IPS-18a (cell line): ENCODE data around the gene IP6K3.

Experiments used
- H3K27ac ChIP-seq: one replicate; pipeline ENCODE4 v1.5.1; 2013; ENCODE audit warnings: low read length
- H3K27me3 ChIP-seq: one replicate; pipeline ENCODE4 v1.6.1; 2013; ENCODE audit warnings: mild to moderate bottlenecking, low read length; ENCODE audit not compliant: control insufficient read depth, insufficient read depth
- H3K36me3 ChIP-seq: one replicate; pipeline ENCODE4 v1.6.1; 2013; ENCODE audit warnings: low read depth, low read length; ENCODE audit not compliant: control insufficient read depth
- H3K4me1 ChIP-seq: one replicate; pipeline ENCODE4 v1.6.1; 2013; ENCODE audit warnings: low read depth, low read length; ENCODE audit not compliant: control insufficient read depth
- H3K4me3 ChIP-seq: one replicate; pipeline ENCODE4 v1.5.1; 2013; ENCODE audit warnings: low read length
- H3K9ac ChIP-seq: one replicate; pipeline ENCODE4 v1.6.1; 2013; ENCODE audit warnings: mild to moderate bottlenecking, low read length, moderate library complexity
- H3K9me3 ChIP-seq: one replicate; pipeline ENCODE4 v1.6.1; 2013; ENCODE audit warnings: low read depth, low read length; ENCODE audit not compliant: control insufficient read depth

IP6K3 gene

DNA sequence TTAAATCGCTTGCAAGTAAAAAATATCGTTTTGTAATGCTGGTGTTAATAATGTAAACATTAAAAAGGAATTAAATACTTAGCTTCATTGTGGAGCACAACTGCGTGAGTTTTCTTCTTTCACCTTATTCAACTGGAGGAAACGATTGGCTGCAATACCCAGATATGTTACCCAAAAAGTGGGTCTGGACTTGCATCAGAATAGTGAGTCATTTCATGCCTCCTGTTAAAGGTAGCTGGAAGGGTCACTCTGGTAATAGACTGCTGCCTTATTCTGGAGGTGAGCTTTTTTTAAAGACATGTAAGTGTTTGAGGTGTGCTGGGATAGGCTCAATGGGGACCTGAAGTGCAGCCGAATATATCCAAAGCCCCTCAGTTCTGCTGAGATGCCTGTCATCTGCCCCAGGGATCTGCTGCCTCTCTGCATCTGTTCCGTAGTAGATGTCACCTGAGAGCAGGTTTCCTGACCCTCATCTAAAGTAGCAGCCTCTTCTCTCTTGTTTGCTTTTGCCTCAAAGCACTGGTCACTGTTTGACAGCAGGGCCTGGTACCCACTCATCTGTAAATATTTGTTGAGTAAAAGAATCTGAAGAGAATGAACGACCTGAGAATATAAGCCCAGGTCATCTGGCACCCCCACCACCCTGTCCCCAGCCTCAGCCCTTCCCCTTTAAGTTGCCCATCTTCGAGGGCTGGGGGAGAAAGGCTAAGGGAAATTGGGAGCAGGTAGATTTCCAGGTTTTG is 29.6 kb downstream of the IP6K3 start:
- Histone ChIP-seq H3K27ac (no peak overlapping the region), H3K4me3 (no peak overlapping the region), H3K9ac (no peak overlapping the region), H3K4me1 (peaks cover 6% of the 10 kb centered on the region), H3K36me3 (no peaks in the 10 kb centered on the region), H3K9me3 (no peaks in the 10 kb centered on the region), H3K27me3 (no peaks in the 10 kb centered on the region)

DNA sequence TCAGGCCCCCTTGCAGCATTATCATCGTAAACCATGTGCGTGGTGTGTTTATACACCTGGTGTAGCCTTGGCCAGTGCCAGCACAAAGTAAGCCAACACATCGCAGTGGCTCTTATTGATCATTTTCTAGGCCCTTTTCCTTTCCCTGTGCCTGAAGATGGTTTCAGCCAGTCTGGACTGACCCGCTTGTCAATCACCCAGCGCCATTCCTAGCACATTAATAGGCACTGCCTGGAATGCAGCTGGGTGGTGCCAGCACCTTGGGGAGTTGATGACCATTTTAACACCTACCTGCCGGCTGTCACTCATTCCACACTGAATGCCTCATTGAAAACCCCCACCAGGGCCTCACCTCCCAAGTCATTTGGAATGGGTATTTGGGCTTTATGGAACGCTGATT is 30.3 kb downstream of the IP6K3 start:
- H3K9me3 ChIP-seq = no peaks in the 10 kb centered on the region
- no peaks in the 10 kb centered on the region for H3K27me3 ChIP-seq
- H3K9ac ChIP-seq = no peak overlapping the region
- H3K4me3 ChIP-seq = no peak overlapping the region
- no peaks in the 10 kb centered on the region for H3K36me3 ChIP-seq
- no peak overlapping the region for H3K27ac ChIP-seq
- H3K4me1 ChIP-seq = peaks cover 10% of the 10 kb centered on the region

DNA sequence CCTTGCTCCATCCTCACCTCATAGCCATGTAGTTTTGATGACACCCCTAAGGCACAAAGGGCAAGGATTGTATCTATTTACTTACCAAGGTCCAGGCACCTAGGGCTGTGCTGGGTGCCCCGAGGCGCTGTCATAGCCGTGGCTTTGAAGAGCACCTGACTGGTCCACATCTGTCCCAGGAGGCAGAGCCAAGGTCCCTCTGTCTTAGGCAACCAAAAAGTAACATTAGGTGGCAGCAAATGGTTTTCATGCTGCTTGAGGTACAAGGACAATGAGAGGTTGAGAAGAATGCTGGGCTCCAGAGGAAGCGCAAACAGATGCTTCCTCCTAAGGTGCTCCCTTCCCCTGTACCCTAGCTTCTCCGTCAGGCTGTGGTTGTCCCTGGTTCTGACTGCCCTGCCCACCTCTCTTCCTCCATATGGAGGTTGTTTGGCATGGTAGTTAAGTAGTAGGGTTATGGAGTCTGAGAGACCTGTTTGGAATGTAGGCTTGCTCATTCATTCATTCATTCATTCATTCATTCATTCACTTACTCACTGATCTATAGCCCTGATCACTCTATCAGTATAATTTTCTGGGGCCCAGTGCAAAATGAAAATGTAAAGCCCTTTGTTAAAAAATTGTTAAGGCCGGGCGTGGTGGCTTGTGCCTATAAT is 32.2 kb downstream of the IP6K3 start:
- Histone ChIP-seq H3K9ac (no peak overlapping the region), H3K9me3 (no peaks in the 10 kb centered on the region), H3K27me3 (no peaks in the 10 kb centered on the region), H3K4me3 (no peak overlapping the region), H3K4me1 (peaks cover 18% of the 10 kb centered on the region), H3K27ac (no peak overlapping the region), H3K36me3 (peaks cover 8% of the 10 kb centered on the region)

DNA sequence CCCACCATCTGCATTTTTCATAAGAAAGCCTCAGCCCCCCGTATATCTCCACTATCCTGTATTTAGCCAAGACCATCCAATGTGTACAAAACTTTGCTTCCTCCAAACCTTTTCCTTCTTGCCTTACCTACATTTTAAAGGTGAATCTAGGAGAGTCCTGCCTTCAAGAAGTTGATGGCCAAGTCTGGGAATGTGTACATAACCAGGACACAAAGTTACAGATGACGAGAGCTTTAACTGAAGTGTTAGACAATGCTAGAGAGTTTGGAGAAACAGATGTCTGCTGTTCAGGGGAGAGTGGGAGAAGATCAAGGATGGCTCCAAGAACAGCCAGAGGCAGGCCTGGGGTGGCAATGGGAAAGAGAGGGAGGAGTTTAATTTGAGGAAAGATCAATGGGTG is 32.9 kb downstream of the IP6K3 start:
- no peaks in the 10 kb centered on the region for H3K9me3 ChIP-seq
- H3K4me1 ChIP-seq = peaks cover 18% of the 10 kb centered on the region
- H3K9ac ChIP-seq = no peak overlapping the region
- no peaks in the 10 kb centered on the region for H3K27me3 ChIP-seq
- H3K27ac ChIP-seq = no peak overlapping the region
- no peak overlapping the region for H3K4me3 ChIP-seq
- H3K36me3 ChIP-seq = peaks cover 16% of the 10 kb centered on the region

DNA sequence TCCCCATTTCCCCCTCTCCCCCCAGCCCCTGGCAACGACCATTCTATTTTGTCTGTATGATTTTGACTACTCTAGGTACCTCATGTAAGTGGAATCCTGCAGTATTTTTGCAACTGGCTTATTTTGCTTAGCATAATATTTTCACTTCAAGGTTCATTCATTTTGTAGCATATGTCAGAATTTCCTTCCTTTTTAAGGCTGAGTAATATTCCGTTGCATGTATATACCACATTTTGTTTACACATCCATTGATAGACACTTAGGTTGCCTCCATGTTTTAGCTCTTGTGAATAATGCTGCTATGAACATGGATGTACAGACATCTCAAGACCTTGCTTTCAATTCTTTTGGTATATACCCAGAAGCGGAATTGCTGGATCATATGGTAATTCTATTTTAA is 33.8 kb downstream of the IP6K3 start:
- Histone ChIP-seq H3K9me3 (no peaks in the 10 kb centered on the region), H3K27ac (no peak overlapping the region), H3K9ac (no peak overlapping the region), H3K4me3 (no peak overlapping the region), H3K36me3 (peaks cover 24% of the 10 kb centered on the region), H3K27me3 (no peaks in the 10 kb centered on the region), H3K4me1 (peaks cover 18% of the 10 kb centered on the region)

DNA sequence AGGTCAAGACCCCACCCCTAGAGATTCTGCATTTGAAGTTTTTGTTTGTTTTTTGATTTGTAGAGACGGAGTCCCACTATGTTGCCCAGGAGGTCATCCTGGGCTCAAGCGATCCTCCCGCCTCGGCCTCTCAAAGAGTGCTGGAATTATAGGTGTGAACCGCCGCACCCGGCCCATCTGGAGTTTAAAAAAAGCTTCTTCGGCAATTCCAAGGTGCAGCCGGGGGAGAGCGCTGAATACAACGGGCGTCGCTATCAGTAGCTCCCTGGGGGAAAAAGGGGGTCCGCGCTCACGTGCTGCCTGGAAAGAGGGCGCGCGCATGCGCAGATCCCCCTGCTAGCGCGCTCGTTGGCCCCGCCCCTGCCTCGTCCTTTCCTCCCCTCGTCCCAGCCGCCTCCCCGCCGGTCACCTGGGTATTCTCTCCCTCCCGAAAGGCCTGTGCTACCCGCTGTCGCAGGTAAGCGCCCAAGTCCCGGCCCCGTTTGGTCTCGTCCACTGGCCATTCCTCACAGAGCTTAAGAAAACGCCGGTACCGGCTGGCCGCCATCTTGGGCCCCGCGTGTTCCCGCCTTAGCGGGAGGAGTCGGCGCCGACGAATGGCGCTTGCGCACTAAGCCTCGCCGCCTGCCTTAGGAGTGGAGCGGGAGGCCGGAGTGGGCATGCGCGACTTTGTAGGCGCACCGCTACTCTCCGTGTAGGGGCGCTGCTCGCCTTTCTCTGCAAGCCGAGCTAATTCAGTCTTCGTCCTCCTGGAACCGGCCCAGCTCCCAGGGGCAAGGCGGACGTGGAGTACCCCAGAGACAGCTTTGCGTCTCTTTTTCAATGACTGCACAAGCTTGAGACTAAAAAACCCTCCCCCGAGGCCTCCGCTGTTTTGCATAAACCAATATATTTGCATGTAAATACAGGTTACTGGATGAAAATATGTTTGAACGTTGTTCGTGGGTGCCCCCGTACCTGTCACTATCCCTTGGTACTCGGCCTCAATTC is 35.3 kb downstream of the IP6K3 start, which contains the start of gene UQCC2:
Gene UQCC2 (minus strand): TSS at position 561 of the 990 bp plus-strand sequence. CDS start 14 bp downstream, at position 547.
- H3K27ac ChIP-seq = peak within 1 kb of the TSS; percentile 79
- peaks cover 11% of the 10 kb centered on the region for H3K4me1 ChIP-seq
- H3K4me3 ChIP-seq = peak within 1 kb of the TSS; percentile 74
- peak within 1 kb of the TSS; percentile 87 for H3K9ac ChIP-seq
- H3K9me3 ChIP-seq = no peaks in the 10 kb centered on the region
- H3K36me3 ChIP-seq = peaks cover 30% of the 10 kb centered on the region
- H3K27me3 ChIP-seq = no peaks in the 10 kb centered on the region

DNA sequence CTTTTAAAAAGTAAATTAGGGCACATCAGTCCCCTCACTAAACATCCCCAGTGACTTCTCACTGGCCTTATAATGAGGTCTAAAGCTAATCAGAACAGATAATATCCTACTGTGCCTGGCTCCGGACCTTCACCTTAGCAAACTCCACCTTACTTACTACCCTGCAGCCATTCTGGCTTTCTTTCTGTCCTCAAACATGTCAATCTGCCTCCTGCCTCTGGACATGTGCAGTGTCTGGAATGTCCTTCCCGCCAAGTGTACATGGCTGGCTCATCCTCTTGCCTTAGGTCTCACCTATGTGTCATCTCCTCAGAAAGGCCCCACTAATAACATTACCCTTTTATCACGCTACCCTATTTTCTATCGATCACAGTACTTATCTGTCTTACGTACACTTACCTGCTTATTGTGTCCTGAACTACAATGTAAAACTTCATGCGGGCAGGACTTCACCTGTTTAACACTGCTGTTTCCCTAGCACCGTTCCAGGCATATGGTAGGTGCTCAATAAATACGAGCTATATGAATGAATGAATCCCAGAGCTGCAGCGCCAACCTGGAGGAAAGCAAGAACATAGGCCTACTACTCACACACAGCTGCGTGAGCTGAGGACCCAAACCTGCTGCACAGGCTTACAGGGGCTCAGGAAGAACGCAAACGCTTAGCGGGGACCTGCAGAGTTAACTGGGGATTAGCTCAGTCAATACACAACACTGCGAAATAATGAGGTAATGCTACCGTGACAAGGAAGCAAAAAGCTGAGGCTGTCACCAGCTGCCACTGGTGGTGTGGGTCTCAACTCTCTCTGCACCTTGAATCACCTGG is 36.2 kb downstream of the IP6K3 start:
- H3K9ac ChIP-seq = peak overlapping the region; percentile 87
- H3K4me1 ChIP-seq = peaks cover 11% of the 10 kb centered on the region
- H3K4me3 ChIP-seq = peak overlapping the region; percentile 74
- H3K27ac ChIP-seq = no peak overlapping the region
- no peaks in the 10 kb centered on the region for H3K9me3 ChIP-seq
- H3K36me3 ChIP-seq = peaks cover 30% of the 10 kb centered on the region
- no peaks in the 10 kb centered on the region for H3K27me3 ChIP-seq

DNA sequence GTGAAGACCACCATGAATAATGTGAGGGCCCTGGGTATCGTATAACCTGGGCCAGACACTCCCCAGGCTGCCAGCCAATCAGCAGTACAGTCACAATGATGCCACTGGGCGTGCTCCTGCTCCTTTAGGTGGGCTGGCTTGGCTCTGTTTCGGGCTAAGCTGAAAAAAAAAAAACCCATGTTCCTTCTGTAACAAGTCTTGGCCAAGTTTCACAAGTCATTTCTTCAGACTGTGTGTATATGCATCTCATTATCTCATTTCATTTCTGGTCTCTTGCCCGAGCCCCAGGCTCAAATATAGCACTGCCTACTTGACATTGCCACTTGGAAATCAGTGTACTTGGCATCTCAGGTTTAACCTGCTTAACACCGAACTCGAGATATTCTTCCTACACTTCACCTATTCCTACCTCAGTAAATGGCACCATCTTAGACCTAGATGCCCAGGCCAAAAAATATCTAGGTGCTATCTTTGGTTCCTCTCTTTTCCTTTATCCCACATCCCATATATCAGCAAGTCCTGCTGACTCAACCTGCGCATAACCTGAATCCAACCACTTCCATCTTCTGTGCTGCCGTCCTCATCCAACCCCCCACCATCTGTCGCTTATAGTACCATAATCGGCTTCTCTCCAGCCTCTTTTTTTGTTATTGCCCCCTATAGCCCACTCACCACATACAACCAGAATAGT is 37.0 kb downstream of the IP6K3 start:
- Histone ChIP-seq H3K4me3 (no peak overlapping the region), H3K27me3 (no peaks in the 10 kb centered on the region), H3K9me3 (no peaks in the 10 kb centered on the region), H3K4me1 (peaks cover 11% of the 10 kb centered on the region), H3K27ac (no peak overlapping the region), H3K9ac (no peak overlapping the region), H3K36me3 (peaks cover 30% of the 10 kb centered on the region)

DNA sequence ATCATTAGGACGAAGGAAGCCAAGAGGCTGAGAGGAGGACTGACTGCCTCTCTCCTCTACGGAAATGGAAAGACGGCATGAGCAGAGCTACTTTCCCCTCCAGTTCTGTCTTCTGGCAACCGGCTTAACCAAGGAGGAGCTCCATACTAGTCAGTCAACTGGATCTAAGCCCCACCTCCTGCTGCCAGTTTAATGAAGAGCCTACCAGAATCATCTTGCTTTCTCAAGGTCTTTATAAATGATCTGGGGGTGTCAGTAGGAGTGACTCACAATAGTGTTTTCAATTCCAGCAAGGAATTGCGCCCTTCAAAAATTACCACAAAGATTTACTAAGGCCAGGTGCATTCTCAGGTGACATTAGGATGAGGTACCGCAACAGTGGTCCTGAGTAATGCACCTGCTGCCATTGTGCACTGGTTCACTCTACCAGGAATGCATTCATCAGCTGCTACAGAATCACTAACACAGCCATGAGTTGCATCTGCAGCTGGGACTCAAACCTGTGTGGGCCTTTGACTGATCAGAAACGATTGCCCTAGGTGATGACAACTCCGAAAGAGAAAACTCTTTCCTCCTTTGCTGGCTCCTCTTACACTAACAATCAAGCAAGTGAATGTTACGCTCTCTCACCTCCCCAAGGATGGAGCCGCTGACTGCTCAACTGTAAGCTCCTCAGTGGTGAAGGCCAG is 38.0 kb downstream of the IP6K3 start:
- Histone ChIP-seq H3K9ac (no peak overlapping the region), H3K9me3 (no peaks in the 10 kb centered on the region), H3K4me1 (peaks cover 11% of the 10 kb centered on the region), H3K36me3 (peaks cover 30% of the 10 kb centered on the region), H3K27ac (no peak overlapping the region), H3K27me3 (no peaks in the 10 kb centered on the region), H3K4me3 (no peak overlapping the region)

DNA sequence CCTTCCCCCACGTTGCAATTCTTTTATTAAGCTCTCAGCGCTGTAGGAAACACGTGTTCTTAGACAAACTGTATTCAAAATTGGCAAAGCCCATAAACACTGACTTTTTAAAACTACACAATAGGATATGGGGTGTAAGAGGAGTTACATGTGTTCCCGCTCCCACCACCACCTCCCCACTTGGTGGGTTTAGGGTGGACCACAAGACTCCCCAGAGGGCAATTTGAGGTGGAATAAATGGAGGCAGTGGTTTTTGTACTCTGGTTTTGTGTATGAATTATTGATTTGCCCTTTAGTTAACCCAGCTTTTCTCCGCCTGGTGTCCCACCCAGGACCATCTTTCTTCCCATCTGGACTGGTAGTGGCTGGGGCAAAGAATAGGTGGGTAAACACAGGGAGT is 38.9 kb downstream of the IP6K3 start:
- H3K27ac ChIP-seq = no peak overlapping the region
- H3K36me3 ChIP-seq = peaks cover 32% of the 10 kb centered on the region

More for the DNA sequence above, 38.9 kb downstream of the IP6K3 start:
- Histone ChIP-seq H3K27me3 (no peaks in the 10 kb centered on the region), H3K4me1 (peaks cover 11% of the 10 kb centered on the region), H3K4me3 (no peak overlapping the region), H3K9ac (no peak overlapping the region), H3K9me3 (no peaks in the 10 kb centered on the region)
